ENCODE results near the gene ETV3.

ETV3 gene

DNA sequence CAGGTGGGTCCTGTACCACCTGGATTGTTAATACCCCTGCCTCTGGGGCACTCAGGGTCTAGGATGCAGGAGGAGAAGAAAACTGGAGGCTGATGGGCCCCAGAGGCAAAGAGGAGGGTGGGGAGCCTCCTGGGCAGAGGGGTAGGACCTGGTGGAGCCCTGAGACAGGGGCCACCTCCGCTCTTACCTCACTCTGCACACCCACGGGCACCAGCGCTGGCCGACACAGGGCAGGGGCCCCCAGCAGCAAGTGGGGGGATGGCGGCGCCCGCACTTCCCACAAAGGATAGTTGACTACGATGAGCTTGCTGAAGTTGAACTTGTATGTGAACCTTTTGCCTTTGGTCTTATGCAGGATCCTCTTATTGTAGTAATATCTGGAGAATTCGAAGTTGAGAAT, 39.7 kb downstream of the ETV3 start:
- POLR2A ChIA-PET = no interaction called here
- CTCF ChIA-PET = interaction anchor here (1.4 kb wide), 1 partner anchor 9 kb away, joined by 5 read pairs; no protein-coding TSS in a partner anchor
- DNase-seq (ENCODE audit: extremely low spot score) = no peak
- no peak for TF ChIP-seq SUZ12 (IDR thresholded peaks at IDR 0.05)
- TF ChIP-seq HDGF (IDR thresholded peaks at IDR 0.05; ENCODE audit: borderline replicate concordance) = no peak
- TF ChIP-seq ARNT (IDR thresholded peaks at IDR 0.05) = no peak
- TF ChIP-seq FOXA1 (IDR thresholded peaks at IDR 0.05) = no peak
- TF ChIP-seq BHLHE40 (IDR thresholded peaks at IDR 0.05; ENCODE audit: borderline replicate concordance) = no peak

GRCh38 chr1:157097692-157098091, 40.5 kb downstream of the ETV3 start:
- TF ChIP-seq ARNT (IDR thresholded peaks at IDR 0.05) (no peak), SUZ12 (IDR thresholded peaks at IDR 0.05) (no peak), FOXK2 (IDR thresholded peaks at IDR 0.05) (no peak), HDGF (IDR thresholded peaks at IDR 0.05; ENCODE audit: borderline replicate concordance) (no peak), ZNF384 (IDR thresholded peaks at IDR 0.05) (no peak), CTBP1 (IDR thresholded peaks at IDR 0.05; ENCODE audit: borderline replicate concordance) (no peak), FOXA1 (IDR thresholded peaks at IDR 0.05) (no peak), L3MBTL2 (conservative IDR thresholded peaks at IDR 0.05) (no peak), BHLHE40 (IDR thresholded peaks at IDR 0.05; ENCODE audit: borderline replicate concordance) (no peak), LEF1 (IDR thresholded peaks at IDR 0.05; ENCODE audit: borderline replicate concordance) (no peak), TARDBP (IDR thresholded peaks at IDR 0.05) (no peak), ELF4 (IDR thresholded peaks at IDR 0.05) (no peak), FOXM1 (IDR thresholded peaks at IDR 0.05; ENCODE audit: borderline replicate concordance) (no peak), SP1 (IDR thresholded peaks at IDR 0.05) (no peak), NFRKB (IDR thresholded peaks at IDR 0.05) (no peak)
- TF ChIP-seq, protein P1, sequence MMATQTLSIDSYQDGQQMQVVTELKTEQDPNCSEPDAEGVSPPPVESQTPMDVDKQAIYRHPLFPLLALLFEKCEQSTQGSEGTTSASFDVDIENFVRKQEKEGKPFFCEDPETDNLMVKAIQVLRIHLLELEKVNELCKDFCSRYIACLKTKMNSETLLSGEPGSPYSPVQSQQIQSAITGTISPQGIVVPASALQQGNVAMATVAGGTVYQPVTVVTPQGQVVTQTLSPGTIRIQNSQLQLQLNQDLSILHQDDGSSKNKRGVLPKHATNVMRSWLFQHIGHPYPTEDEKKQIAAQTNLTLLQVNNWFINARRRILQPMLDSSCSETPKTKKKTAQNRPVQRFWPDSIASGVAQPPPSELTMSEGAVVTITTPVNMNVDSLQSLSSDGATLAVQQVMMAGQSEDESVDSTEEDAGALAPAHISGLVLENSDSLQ (IDR thresholded peaks at IDR 0.05) = no peak
- DNase-seq (ENCODE audit: extremely low spot score) = no peak
- CTCF ChIA-PET = no interaction called here
- POLR2A ChIA-PET = no interaction called here

- CTCF ChIA-PET = interaction anchor here (0.6 kb wide), 2 partner anchors 54 to 58 kb away, joined by 3 read pairs; no protein-coding TSS in a partner anchor
- no peak for DNase-seq (ENCODE audit: extremely low spot score)
- POLR2A ChIA-PET = no interaction called here
- TF ChIP-seq BHLHE40 (IDR thresholded peaks at IDR 0.05; ENCODE audit: borderline replicate concordance) = no peak
- TF ChIP-seq SUZ12 (IDR thresholded peaks at IDR 0.05) = no peak
- TF ChIP-seq TARDBP (IDR thresholded peaks at IDR 0.05) = no peak
- TF ChIP-seq FOXA1 (IDR thresholded peaks at IDR 0.05) = no peak
- no peak for TF ChIP-seq NFRKB (IDR thresholded peaks at IDR 0.05)
- TF ChIP-seq ELF4 (IDR thresholded peaks at IDR 0.05) = no peak
- TF ChIP-seq, protein P1 (IDR thresholded peaks at IDR 0.05) = no peak
- TF ChIP-seq LEF1 (IDR thresholded peaks at IDR 0.05; ENCODE audit: borderline replicate concordance) = no peak
- no peak for TF ChIP-seq CTBP1 (IDR thresholded peaks at IDR 0.05; ENCODE audit: borderline replicate concordance)
- TF ChIP-seq HDGF (IDR thresholded peaks at IDR 0.05; ENCODE audit: borderline replicate concordance) = no peak
- no peak for TF ChIP-seq ARNT (IDR thresholded peaks at IDR 0.05)
- TF ChIP-seq ZNF384 (IDR thresholded peaks at IDR 0.05) = no peak
- TF ChIP-seq FOXK2 (IDR thresholded peaks at IDR 0.05) = no peak
- TF ChIP-seq FOXM1 (IDR thresholded peaks at IDR 0.05; ENCODE audit: borderline replicate concordance) = no peak
- TF ChIP-seq L3MBTL2 (conservative IDR thresholded peaks at IDR 0.05) = no peak
- no peak for TF ChIP-seq SP1 (IDR thresholded peaks at IDR 0.05)
Observed at GRCh38 chr1:157096881-157097280, 41.3 kb downstream of the ETV3 start.

DNA sequence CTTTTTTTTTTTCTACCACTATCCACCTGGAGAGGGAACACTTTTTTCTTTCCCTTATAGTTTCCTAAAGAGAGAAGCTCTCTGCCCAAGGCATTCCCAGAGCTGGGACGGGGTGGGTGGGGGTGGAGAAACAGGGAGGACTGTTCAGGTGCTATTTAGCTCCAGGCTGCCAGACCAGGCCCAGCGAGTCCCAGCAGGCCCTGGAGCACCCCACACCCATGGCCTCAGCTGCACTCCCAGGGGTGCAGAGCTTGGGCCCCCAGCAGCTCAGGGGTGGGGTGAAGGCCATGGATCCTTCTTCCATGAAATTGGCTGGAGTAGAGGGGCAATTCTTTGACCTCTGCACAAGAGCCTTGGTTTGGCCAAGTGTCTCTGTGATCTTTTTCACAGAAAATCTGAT, 42.6 kb downstream of the ETV3 start:
- ChIA-PET POLR2A (interaction anchor here (1.3 kb wide), 1 partner anchor 42 kb away, joined by 3 read pairs; no protein-coding TSS in a partner anchor), CTCF (interaction anchor here (1.3 kb wide), 1 partner anchor 60 kb away, joined by 4 read pairs; no protein-coding TSS in a partner anchor)

GRCh38 chr1:157095091-157095490, 43.1 kb downstream of the ETV3 start:
- ChIA-PET POLR2A (interaction anchor here (1.3 kb wide), 1 partner anchor 42 kb away, joined by 3 read pairs; no protein-coding TSS in a partner anchor), CTCF (interaction anchor here (1.3 kb wide), 1 partner anchor 61 kb away, joined by 4 read pairs; no protein-coding TSS in a partner anchor)
- DNase-seq (ENCODE audit: extremely low spot score) = no peak
- no peak for TF ChIP-seq BHLHE40 (IDR thresholded peaks at IDR 0.05; ENCODE audit: borderline replicate concordance)
- no peak for TF ChIP-seq HDGF (IDR thresholded peaks at IDR 0.05; ENCODE audit: borderline replicate concordance)
- no peak for TF ChIP-seq ZNF384 (IDR thresholded peaks at IDR 0.05)

More for the DNA sequence above, 42.6 kb downstream of the ETV3 start:
- no peak for TF ChIP-seq FOXA1 (IDR thresholded peaks at IDR 0.05)
- TF ChIP-seq FOXM1 (IDR thresholded peaks at IDR 0.05; ENCODE audit: borderline replicate concordance) = no peak
- TF ChIP-seq FOXK2 (IDR thresholded peaks at IDR 0.05) = no peak
- TF ChIP-seq SP1 (IDR thresholded peaks at IDR 0.05) = no peak
- no peak for TF ChIP-seq LEF1 (IDR thresholded peaks at IDR 0.05; ENCODE audit: borderline replicate concordance)
- TF ChIP-seq ELF4 (IDR thresholded peaks at IDR 0.05) = no peak
- no peak for TF ChIP-seq ZNF384 (IDR thresholded peaks at IDR 0.05)
- no peak for TF ChIP-seq SUZ12 (IDR thresholded peaks at IDR 0.05)
- TF ChIP-seq, protein P1 (IDR thresholded peaks at IDR 0.05) = no peak
- TF ChIP-seq BHLHE40 (IDR thresholded peaks at IDR 0.05; ENCODE audit: borderline replicate concordance) = no peak
- TF ChIP-seq TARDBP (IDR thresholded peaks at IDR 0.05) = no peak
- no peak for TF ChIP-seq HDGF (IDR thresholded peaks at IDR 0.05; ENCODE audit: borderline replicate concordance)
- TF ChIP-seq L3MBTL2 (conservative IDR thresholded peaks at IDR 0.05) = no peak
- no peak for DNase-seq (ENCODE audit: extremely low spot score)

- no peak for DNase-seq (ENCODE audit: extremely low spot score)
- TF ChIP-seq SUZ12 (IDR thresholded peaks at IDR 0.05) (no peak), L3MBTL2 (conservative IDR thresholded peaks at IDR 0.05) (no peak), ARNT (IDR thresholded peaks at IDR 0.05) (no peak), ELF4 (IDR thresholded peaks at IDR 0.05) (no peak), HDGF (IDR thresholded peaks at IDR 0.05; ENCODE audit: borderline replicate concordance) (no peak), LEF1 (IDR thresholded peaks at IDR 0.05; ENCODE audit: borderline replicate concordance) (no peak), NFRKB (IDR thresholded peaks at IDR 0.05) (no peak), ZNF384 (IDR thresholded peaks at IDR 0.05) (no peak), SP1 (IDR thresholded peaks at IDR 0.05) (no peak), FOXK2 (IDR thresholded peaks at IDR 0.05) (no peak), CTBP1 (IDR thresholded peaks at IDR 0.05; ENCODE audit: borderline replicate concordance) (no peak), FOXM1 (IDR thresholded peaks at IDR 0.05; ENCODE audit: borderline replicate concordance) (no peak), TARDBP (IDR thresholded peaks at IDR 0.05) (no peak), FOXA1 (IDR thresholded peaks at IDR 0.05) (no peak), BHLHE40 (IDR thresholded peaks at IDR 0.05; ENCODE audit: borderline replicate concordance) (no peak)
- TF ChIP-seq, protein P1 (IDR thresholded peaks at IDR 0.05) = no peak
- CTCF ChIA-PET = no interaction called here
- POLR2A ChIA-PET = no interaction called here
Observed at GRCh38 chr1:157092831-157093230, 45.4 kb downstream of the ETV3 start.

All from HEK293T (cell line).